ENCODE measurements around the gene CCDC57. TPM values are rescaled to one million over a fixed set of nuclear protein-coding genes. Genes with fewer than 3 reads are reported as not detected.
"Not testable (repeated sequence)": the region's sequence is repeated elsewhere in the genome, so short reads cannot be mapped to it uniquely, and the experiment has no call there.

The CCDC57 gene, protein sequence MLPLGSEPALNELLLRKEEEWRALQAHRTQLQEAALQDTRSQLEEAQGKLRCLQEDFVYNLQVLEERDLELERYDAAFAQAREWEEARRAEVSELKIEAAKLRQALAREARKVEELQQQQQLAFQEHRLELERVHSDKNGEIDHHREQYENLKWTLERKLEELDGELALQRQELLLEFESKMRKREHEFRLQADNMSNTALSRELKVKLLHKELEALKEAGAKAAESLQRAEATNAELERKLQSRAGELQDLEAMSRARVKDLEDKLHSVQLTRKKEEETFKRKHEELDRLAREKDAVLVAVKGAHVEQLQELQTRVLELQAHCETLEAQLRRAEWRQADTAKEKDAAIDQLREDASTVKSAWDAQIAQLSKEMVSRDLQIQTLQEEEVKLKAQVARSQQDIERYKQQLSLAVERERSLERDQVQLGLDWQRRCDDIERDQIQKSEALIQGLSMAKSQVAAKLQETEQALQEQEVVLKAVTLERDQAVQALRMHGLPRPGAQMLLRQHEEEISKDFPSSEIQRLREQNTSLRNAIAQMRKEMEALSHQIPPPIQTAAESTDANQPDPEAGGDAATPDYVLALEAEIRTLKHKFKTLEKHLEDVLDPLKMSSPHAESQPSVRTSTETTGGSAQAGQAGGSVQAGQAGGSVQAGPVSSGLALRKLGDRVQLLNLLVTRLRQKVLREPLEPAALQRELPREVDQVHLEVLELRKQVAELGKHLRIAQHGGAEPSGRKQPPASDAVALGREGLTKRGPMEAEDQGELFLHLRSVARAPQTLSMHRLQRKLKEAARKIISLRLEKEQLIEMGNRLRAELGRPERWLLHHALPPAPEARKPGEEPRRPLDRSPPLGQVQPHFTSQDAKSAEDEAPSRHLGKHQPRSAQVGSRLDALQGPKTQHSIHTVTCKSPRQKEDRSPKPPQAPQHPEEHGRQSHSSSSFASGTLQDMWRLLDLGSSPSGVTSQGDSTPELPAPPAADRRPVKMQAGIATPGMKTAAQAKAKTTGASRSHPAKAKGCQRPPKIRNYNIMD
- 108 TPM for total RNA-seq

DNA sequence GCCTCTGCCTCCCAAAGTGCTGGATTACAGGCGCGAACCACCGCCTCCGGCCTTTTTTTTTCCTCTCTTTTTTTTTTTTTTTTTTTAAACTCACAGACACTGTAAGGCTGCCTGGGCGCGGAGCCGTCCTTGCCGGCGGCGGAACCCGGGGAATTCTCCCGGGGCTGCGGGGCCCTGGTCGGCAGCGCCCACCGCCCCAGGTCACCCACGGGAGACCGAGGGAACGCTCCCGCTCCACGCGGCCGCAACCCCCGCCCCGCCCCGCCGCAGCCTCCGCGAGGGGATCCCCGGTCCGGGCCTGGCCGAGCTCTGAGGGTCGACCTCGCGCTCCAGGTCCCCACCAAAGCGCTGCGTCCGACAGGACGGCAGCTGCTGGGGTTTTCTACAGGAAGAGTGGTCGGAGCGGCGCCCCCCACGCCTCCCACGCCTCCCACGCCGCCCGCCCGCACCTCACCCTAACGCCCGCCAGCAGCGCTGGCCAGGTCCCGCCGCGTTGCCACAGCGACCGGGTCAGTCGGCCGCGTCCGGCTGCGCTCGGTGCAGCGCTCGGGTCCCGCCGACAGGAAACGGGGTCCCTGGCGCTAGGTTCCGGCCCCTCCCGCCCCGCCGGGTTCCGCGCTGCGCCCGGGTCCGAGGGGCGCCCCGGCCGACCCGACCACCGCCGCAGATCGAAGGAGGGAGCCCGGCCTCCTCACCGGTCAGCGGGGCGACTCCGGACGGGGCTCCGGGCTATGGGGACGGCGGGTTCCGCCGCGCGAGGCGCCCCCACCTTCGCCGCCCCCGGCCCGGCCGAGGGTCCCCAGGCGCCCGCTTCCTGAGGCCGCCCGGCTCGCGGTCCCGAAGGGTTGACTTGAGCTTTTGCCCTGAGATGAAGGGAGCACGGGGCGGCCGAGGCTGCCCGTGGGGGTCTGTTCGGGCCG, at the start of gene CCDC57:
CCDC57 (minus strand) TSS at position 512 of the 920 bp plus-strand sequence. CDS start 10,898 bp downstream, outside the sequence.
- DNase-seq (ENCODE audit: low spot score) = peak; percentile 82

DNA sequence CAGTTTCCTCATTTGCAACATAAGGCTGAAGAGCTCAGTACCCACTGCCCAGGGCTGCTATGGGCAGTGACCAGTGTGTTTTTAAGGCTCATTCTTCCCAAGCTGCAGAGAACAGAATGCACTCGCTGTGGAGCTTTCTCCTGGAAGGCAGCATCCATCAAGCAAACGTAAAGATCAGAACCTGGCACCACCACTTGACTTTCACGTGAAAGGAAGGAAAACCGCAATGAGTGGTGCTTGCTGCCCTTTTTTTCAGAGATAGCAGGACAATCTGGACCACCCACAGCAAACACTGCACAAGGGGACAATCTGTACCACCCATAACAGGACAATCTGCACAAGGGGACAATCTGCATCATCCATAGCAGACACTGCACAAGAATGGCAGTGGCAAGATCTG, 49.7 kb upstream of the CCDC57 start:
- no peak for DNase-seq (ENCODE audit: low spot score)

DNA sequence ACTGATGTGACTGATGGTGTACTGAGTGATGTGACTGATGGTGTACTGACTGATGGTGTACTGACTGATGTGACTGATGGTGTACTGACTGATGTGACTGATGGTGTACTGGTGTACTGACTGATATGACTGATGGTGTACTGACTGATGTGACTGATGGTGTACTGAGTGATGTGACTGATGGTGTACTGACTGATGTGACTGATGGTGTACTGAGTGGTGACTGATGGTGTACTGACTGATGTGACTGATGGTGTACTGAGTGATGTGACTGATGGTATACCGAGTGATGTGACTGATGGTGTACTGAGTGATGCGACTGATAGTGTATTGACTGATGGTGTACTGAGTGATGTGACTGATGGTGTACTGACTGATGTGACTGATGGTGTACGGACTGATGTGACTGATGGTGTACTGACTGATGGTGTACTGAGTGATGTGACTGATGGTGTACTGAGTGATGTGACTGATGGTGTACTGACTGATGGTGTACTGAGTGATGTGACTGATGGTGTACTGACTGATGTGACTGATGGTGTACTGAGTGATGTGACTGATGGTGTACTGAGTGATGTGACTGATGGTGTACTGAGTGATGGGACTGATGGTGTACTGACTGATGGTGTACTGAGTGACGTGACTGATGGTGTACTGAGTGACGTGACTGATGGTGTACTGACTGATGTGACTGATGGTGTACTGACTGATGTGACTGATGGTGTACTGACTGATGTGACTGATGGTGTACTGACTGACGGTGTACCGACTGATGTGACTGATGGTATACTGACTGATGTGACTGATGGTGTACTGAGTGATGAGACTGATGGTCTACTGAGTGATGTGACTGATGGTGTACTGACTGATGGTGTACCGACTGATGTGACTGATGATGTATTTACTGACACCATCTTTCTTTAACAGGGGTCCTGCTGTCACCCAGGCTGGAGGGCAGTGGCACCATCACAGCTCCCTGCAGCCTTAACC, 47.6 kb upstream of the CCDC57 start:
- not testable (repeated sequence) for DNase-seq (ENCODE audit: low spot score)

DNA sequence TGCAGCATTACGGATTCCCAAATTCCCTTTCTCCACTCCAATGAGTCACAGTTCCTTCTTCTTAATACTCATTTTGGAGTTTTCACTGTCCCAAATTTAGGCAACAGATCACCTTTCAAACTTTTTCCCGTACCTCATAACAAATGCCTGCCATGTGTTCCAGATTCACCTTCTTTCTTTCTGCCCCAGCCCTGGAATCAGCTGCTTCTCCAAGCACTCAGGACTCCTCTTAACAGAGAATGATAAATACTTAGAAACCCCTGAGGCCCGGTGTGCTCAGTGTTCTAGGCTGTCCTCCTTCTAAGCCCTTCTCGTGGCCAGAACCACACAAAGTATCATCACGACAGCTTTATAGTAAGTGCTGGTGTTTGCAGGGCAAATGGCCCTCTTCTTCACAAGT, 45.9 kb upstream of the CCDC57 start:
- DNase-seq (ENCODE audit: low spot score) = no peak

DNA sequence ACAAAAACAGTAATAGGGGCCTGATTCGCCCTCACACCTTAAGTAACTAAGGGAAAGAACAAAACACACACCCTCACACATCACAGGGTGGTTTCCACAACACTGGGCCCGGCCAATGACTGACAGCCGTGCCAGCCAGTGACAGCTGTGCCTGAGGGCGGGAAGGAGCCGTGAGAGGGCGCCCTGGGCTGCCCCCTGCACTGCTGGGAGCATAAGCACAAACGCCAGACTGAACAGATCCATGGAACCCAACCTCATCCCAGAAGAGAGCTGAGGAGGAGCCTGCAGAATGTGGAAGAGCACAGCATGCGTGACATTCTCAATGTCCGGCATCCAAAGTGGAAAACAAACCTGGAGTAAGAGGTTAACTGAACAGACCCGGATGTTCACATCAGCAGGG, 44.8 kb upstream of the CCDC57 start:
- no peak for DNase-seq (ENCODE audit: low spot score)

DNA sequence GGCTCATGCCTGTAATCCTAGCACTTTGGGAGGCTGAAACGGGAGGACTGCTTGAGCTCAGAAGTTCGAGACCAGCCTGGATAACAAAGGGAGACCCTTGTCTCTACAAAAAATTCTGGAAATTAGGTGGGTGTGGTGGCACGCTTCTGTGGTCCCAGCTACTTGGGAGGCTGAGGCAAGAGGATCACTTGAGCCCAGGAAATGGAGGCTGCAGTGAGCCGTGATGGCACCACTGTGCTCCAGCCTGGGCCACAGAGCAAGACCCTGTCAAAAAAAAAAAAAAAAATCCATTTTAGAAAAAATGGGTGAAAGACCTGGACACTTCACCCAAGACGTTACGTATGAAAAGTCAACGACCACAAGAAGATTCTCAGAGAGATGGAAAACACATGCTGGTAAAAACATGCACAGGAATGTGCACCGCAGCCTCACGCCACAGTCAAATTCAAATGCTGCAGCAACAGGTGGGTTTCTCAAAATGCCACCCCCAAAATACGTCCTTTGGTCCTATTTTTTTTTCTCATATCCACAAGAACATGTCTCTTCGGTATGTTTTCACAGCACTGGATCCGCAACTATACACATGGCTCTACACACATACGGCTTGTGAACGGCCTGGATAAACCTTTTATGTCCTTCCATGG, 43.7 kb upstream of the CCDC57 start:
- DNase-seq (ENCODE audit: low spot score) = no peak

DNA sequence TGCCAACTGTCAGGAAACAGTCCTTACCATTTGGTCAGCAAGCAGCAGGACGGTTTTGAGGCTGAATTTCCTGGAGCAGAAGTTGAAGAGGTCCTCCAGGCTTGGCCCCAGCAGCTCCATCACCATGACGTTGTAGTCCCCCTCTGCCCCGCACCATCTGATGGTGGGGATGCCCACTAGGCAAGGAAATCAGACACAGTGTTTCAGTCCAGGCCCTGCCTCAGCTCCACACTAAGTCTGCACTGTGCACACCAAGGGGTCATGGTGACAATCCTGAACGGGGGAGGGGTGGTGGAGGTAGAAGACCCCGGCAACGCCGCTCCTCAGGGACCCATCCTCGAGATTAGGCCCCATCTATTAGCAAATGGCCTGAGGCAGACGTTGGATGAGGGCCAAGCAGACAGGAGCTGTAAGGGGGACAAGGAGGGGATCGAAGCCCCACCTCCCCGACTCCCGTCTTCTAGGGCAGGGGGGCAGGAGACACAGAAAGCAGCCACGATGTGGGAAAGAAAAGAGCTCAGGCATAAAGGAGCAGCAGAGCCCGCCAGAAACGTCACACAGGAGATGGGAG, 42.8 kb upstream of the CCDC57 start:
- peak; percentile 42 for DNase-seq (ENCODE audit: low spot score)

DNA sequence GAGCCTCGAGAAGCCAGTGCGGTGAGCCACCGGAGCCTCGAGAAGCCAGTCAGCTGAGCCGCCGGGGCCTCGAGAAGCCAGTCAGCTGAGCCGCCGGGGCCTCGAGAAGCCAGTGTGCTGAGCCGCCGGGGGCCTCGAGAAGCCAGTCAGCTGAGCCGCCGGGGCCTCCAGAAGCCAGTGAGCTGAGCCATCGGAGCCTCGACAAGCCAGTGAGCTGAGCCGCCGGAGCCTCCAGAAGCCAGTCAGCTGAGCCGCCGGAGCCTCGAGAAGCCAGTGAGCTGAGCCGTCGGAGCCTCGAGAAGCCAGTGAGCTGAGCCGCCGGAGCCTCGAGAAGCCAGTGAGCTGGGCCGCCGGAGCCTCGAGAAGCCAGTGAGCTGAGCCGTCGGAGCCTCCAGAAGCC, 42.1 kb upstream of the CCDC57 start:
- DNase-seq (ENCODE audit: low spot score) = not testable (repeated sequence)

DNA sequence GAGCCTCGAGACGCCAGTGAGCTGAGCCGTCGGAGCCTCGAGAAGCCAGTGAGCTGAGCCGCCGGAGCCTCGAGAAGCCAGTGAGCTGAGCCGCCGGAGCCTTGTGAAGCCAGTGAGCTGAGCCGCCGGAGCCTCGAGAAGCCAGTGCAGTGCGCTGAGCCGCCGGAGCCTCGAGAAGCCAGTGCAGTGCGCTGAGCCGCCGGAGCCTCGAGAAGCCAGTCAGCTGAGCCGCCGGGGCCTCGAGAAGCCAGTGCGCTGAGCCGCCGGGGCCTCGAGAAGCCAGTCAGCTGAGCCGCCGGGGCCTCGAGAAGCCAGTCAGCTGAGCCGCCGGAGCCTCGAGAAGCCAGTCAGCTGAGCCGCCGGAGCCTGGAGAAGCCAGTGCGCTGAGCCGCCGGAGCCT, 41.5 kb upstream of the CCDC57 start:
- not testable (repeated sequence) for DNase-seq (ENCODE audit: low spot score)

DNA sequence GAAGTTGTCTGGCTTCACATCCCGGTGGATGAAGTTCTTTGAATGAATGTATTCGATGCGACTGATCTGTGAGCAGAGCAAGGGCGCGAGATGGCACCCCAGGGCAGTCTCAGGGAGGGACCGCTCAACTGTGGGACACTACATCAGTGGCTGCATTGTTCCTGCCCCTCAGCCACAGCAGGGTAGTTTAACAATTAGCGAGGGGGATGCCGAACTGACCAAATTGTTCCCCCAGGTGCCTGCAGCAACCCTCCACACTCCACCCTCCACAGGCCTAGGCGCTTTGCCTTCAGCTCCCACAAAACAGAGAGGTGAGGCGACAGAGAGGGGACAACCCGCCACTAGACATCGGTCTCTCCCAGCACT, 40.5 kb upstream of the CCDC57 start:
- DNase-seq (ENCODE audit: low spot score) = no peak

DNA sequence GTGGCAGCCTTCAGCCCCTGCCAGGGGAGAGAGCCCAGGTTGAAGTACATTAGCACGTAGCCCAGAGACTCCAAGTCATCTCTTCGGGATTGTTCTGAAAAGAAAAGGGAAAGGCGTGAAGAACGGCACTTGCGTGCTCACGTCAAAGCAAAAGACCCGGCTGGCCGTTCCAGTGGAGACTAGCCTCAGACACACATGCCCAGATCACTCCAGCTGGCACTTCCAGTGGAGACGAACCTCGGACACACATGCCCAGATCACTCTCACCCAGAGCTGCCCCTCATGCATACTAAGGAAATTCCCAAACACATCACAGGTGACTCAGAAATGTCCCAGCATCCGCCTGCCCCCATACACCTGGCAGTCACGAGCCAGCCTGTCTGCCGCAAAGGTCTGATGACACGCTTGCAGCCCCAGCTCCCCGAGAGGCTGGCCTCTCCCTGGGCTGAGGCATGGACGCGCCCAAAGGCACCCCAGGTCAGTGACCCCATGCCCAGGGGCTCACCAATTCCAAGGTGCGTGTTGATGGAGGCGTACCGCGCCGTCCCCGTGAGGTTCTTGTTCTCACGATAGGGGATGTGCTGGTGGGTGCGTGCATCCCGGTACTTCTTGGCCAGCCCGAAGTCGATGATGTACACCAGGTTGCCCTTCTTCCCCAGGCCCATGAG, 40.0 kb upstream of the CCDC57 start:
- no peak for DNase-seq (ENCODE audit: low spot score)

DNA sequence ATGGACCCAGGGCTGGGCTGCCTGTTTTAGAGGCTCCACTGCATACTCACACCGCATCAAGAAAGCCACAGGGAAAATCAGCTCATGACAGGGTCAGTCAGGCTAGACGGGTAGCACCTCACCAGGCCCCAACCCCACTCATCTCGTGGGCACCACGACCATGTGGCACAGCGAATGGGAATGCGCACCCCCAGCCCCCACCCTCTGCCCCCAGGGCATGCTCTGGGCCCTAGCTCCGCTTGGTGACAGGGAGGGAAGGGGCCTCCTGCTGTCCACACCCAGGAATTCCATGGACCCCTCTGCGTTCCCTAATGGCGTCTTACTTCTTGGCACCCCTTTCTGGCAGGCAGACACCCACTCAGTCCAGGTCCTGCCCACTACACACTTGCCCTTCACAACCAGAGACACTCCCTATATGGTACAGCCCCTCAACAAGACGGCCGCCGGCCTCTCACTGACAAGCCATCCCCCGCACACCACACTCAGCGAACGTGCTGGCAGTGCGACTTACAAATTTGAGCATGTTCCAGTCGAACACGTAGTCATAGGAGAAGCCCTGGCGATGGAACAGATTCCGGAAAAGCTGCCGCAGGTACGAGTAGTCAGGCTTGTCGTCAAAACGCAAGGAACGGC, 38.3 kb upstream of the CCDC57 start:
- no peak for DNase-seq (ENCODE audit: low spot score)

DNA sequence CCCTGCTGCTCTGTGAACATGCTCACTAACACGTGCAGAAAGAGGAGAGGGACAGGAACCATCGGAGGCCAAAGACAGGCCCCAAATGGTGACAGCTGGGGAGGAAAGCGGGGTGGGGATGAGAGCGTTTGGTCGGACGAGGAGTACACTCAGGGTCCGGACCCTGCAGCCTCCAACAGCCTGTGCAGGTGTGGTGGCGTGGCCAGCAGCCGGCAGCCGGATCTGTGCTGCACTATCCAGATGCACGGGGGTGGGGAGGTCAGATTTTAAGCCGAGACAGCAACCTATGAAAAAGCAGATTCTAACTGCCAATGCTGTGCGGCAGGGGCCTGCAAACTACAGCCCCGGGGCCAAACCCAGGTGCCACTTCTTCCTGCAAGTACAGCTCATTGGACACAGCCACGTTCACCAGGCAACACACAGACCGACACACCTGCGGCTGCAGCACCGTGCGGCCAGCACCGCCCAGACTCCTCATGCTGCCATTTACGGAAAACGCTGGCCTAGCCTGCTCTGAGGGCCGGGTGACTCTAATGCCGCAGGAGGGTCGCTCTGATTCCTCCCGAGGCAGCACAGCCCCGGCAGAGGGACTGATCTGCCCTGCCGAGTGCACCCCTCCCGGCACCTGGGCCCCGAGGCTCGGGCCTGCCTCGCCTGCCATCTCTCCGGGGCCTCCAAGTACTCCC, 37.4 kb upstream of the CCDC57 start:
- no peak for DNase-seq (ENCODE audit: low spot score)

DNA sequence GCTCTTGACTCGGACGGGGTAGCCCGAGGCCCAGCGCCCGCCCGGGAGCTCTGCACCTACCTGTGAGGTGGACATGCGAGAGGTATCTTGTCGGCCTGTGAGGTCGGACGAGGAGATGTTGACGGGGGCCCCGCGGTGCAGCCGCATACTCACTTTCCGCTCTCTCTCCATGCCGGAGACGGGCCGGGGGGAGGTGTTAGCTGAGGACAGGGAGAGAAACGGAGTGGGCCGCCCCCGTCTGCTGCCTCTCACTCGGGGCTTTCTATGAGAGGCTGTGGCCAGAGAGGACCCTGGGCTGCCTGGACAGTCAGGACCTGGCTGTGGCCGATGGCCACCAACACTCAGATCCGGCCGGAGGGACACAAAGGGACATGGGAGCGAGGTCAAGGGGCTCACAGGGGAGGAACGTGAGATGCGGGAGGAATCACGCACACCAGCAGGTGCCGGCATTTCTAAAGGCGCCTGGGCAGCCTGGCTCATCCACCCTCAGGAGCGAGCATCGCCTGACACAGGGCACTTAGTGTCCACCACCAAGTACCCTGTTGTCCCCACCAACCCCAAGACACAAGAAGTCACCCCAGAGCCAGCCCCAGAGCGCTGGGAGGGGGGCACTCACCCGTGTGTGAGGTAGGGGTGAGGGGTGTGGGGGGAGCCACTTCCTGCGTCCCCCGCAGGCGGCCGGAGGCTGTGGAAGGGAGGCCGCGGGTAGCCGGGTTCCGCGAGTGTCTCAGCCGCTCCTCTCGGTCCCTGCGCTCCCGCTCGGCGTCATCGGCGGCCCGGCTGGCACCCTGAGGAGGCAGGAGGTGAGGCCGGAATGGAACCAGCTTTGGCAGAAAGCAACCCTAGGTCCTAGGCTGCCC, 36.4 kb upstream of the CCDC57 start:
- no peak for DNase-seq (ENCODE audit: low spot score)

DNA sequence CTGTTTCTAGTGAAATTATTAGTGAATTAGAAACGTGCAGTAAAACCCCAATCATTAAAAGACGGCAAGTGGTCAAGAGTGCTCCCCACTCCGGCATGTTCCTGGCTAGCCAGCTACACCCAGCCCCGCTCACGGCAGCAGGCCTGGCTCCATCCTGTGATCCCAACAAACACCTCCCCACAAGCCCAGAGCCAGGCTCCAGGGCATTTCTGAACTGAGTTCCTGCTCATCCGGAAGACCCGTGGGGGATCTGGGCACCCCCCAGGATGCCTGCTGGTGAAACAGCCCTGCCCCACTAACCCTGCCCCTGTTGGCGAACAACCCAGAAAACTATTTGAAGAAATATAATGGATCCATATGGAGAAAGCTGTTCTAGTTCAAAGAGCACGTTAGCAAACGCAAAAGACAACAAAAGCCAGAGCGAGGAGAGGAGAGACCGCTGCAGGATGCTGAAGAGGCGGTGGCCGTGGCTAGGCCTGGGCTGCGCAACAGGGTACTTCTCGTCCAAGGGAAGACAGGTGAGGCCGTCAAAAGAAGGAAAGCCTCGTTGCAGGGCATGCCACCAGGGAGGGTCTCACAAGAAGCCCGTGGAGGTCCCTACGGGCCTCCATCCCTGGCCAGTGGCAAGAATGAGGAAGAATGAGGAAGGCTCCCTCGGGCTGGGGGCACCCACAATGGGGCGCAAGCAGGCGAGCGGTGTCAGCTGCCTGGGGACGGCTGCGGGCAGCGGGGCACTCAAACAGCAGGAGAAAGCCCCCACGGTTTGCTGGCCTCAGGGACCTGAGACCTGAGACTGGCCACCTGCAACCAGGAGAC, 35.4 kb upstream of the CCDC57 start:
- no peak for DNase-seq (ENCODE audit: low spot score)
